ENCODE measurements around the gene PNRC1. TPM values are rescaled to one million over a fixed set of nuclear protein-coding genes. Genes with fewer than 3 reads are reported as not detected.
"Not testable (repeated sequence)": the region's sequence is repeated elsewhere in the genome, so short reads cannot be mapped to it uniquely, and the experiment has no call there.

Gene PNRC1
- polyA plus RNA-seq (ENCODE audit: low read depth in 6 of 6), result 100 to 1,000 TPM; 421 to 964 (median 760) TPM

- H3K4me1 Mint-ChIP-seq, result peaks cover 33 to 35% (median 33%) of the 10 kb centered on the region in 3 donors
- H3K36me3 Mint-ChIP-seq, result peaks cover 18 to 25% of the 10 kb centered on the region in 2 donors
- peak within 1 kb of the TSS; percentile 85 to 99 (median 95) for H3K4me3 Mint-ChIP-seq
- H3K27ac Mint-ChIP-seq, result peak within 1 kb of the TSS; percentile 95 to 99 (median 98)
- peak; percentile 100 for DNase-seq
- peak; percentile 69 to 70 for ATAC-seq (ENCODE audit: low read depth in 2 of 2)
- H3K27me3 Mint-ChIP-seq, result no peaks in the 10 kb centered on the region
- no peaks in the 10 kb centered on the region for H3K9me3 Mint-ChIP-seq
These were observed at the start of gene PNRC1 for GRCh38 chr6:89080281-89081128. PNRC1 (plus strand) TSS chr6:89080751; CDS start chr6:89080895, 144 bp downstream.

GRCh38 chr6:89032599-89032998 lies 48.0 kb upstream of the PNRC1 start:
- no peak for ATAC-seq (ENCODE audit: low read depth in 2 of 2)
- no peak for DNase-seq
- Mint-ChIP-seq H3K27ac (no peak overlapping the region), H3K4me1 (peaks cover 0 to 2% (median 0%) of the 10 kb centered on the region in 3 donors), H3K27me3 (peaks cover 0 to 3% (median 0%) of the 10 kb centered on the region in 3 donors), H3K4me3 (no peak overlapping the region), H3K9me3 (peaks cover under 1 to 16% (median 6%) of the 10 kb centered on the region in 7 donors), H3K36me3 (peaks cover 3 to 5% of the 10 kb centered on the region in 2 donors)

GRCh38 chr6:89033461-89033860 lies 47.1 kb upstream of the PNRC1 start:
- ATAC-seq (ENCODE audit: low read depth in 2 of 2) (no peak), DNase-seq (no peak)
- H3K27ac Mint-ChIP-seq, result no peak overlapping the region
- H3K36me3 Mint-ChIP-seq, result peaks cover under 1 to 11% of the 10 kb centered on the region in 2 donors
- H3K27me3 Mint-ChIP-seq, result peaks cover 2 to 3% (median 3%) of the 10 kb centered on the region in 3 donors
- peaks cover 0 to 2% (median 0%) of the 10 kb centered on the region in 3 donors for H3K4me1 Mint-ChIP-seq
- no peak overlapping the region for H3K4me3 Mint-ChIP-seq
- H3K9me3 Mint-ChIP-seq, result peaks cover 8 to 25% (median 13%) of the 10 kb centered on the region in 7 donors

- ATAC-seq (ENCODE audit: low read depth in 2 of 2); H3K4me3 Mint-ChIP-seq; H3K4me1 Mint-ChIP-seq; H3K27me3 Mint-ChIP-seq; DNase-seq: not testable (repeated sequence)
- peaks cover 7 to 18% of the 10 kb centered on the region in 2 donors for H3K36me3 Mint-ChIP-seq
- peaks cover 15 to 31% (median 19%) of the 10 kb centered on the region in 7 donors for H3K9me3 Mint-ChIP-seq
- peak overlapping the region in 1 of 6 donors; percentile 74 for H3K27ac Mint-ChIP-seq
These were observed 46.4 kb upstream of the PNRC1 start for GRCh38 chr6:89034116-89034515.

- Mint-ChIP-seq H3K9me3 (peaks cover 15 to 33% (median 22%) of the 10 kb centered on the region in 7 donors), H3K27ac (peak overlapping the region in 1 of 6 donors; percentile 74), H3K36me3 (peaks cover 8 to 20% of the 10 kb centered on the region in 2 donors), H3K27me3 (peaks cover 3 to 10% (median 8%) of the 10 kb centered on the region in 3 donors), H3K4me3 (no peak overlapping the region), H3K4me1 (peaks cover 0 to 2% (median 0%) of the 10 kb centered on the region in 3 donors)
- DNase-seq (no peak), ATAC-seq (ENCODE audit: low read depth in 2 of 2) (no peak)
These were observed 45.8 kb upstream of the PNRC1 start for GRCh38 chr6:89034586-89035251.

GRCh38 chr6:89035252-89036101 lies 45.1 kb upstream of the PNRC1 start:
- peaks cover 15 to 37% (median 22%) of the 10 kb centered on the region in 7 donors for H3K9me3 Mint-ChIP-seq
- no peak for DNase-seq
- H3K36me3 Mint-ChIP-seq, result peaks cover 8 to 21% of the 10 kb centered on the region in 2 donors
- no peak for ATAC-seq (ENCODE audit: low read depth in 2 of 2)
- H3K27me3 Mint-ChIP-seq, result peaks cover 3 to 10% (median 8%) of the 10 kb centered on the region in 3 donors
- no peak overlapping the region for H3K4me3 Mint-ChIP-seq
- H3K4me1 Mint-ChIP-seq, result peaks cover 0 to 2% (median 0%) of the 10 kb centered on the region in 3 donors
- H3K27ac Mint-ChIP-seq, result no peak overlapping the region

- peaks cover 3 to 10% (median 8%) of the 10 kb centered on the region in 3 donors for H3K27me3 Mint-ChIP-seq
- no peak overlapping the region for H3K27ac Mint-ChIP-seq
- no peak for ATAC-seq (ENCODE audit: low read depth in 2 of 2)
- H3K4me1 Mint-ChIP-seq, result peaks cover under 1 to 2% (median under 1%) of the 10 kb centered on the region in 3 donors
- no peak for DNase-seq
- peaks cover 8 to 28% of the 10 kb centered on the region in 2 donors for H3K36me3 Mint-ChIP-seq
- peaks cover 15 to 37% (median 22%) of the 10 kb centered on the region in 7 donors for H3K9me3 Mint-ChIP-seq
- no peak overlapping the region for H3K4me3 Mint-ChIP-seq
These were observed 43.2 kb upstream of the PNRC1 start for GRCh38 chr6:89037141-89037900.

- Mint-ChIP-seq H3K27me3 (peaks cover 3 to 10% (median 8%) of the 10 kb centered on the region in 3 donors), H3K27ac (peak overlapping the region in 1 of 6 donors; percentile 19), H3K9me3 (peaks cover 15 to 37% (median 22%) of the 10 kb centered on the region in 7 donors), H3K36me3 (peaks cover 8 to 28% of the 10 kb centered on the region in 2 donors)
- H3K4me1 Mint-ChIP-seq; DNase-seq; ATAC-seq (ENCODE audit: low read depth in 2 of 2); H3K4me3 Mint-ChIP-seq: not testable (repeated sequence)
These were observed 42.7 kb upstream of the PNRC1 start for GRCh38 chr6:89037901-89038293.

- peaks cover 0 to 10% (median 8%) of the 10 kb centered on the region in 3 donors for H3K27me3 Mint-ChIP-seq
- H3K4me3 Mint-ChIP-seq, result peak overlapping the region in 1 of 8 donors; percentile 58
- peaks cover 13 to 25% (median 17%) of the 10 kb centered on the region in 7 donors for H3K9me3 Mint-ChIP-seq
- H3K27ac Mint-ChIP-seq, result peak overlapping the region in 1 of 6 donors; percentile 5
- peaks cover 9 to 17% (median 14%) of the 10 kb centered on the region in 3 donors for H3K4me1 Mint-ChIP-seq
- H3K36me3 Mint-ChIP-seq, result peaks cover 8 to 24% of the 10 kb centered on the region in 2 donors
- ATAC-seq (ENCODE audit: low read depth in 2 of 2) (peak in 1 of 2 donors; percentile 30), DNase-seq (no peak)
These were observed 37.9 kb upstream of the PNRC1 start for GRCh38 chr6:89042664-89043063.

GRCh38 chr6:89044328-89045010 lies 36.1 kb upstream of the PNRC1 start:
- peaks cover 0 to 8% (median 2%) of the 10 kb centered on the region in 7 donors for H3K9me3 Mint-ChIP-seq
- H3K4me1 Mint-ChIP-seq, result peaks cover 9 to 17% (median 14%) of the 10 kb centered on the region in 3 donors
- no peaks in the 10 kb centered on the region for H3K27me3 Mint-ChIP-seq
- H3K27ac Mint-ChIP-seq, result no peak overlapping the region
- DNase-seq (no peak), ATAC-seq (ENCODE audit: low read depth in 2 of 2) (no peak)
- H3K4me3 Mint-ChIP-seq, result no peak overlapping the region
- H3K36me3 Mint-ChIP-seq, result peaks cover 0 to 8% of the 10 kb centered on the region in 2 donors

- ATAC-seq (ENCODE audit: low read depth in 2 of 2) (peak; percentile 30 to 59), DNase-seq (no peak)
- H3K9me3 Mint-ChIP-seq, result peaks cover 0 to 4% (median 0%) of the 10 kb centered on the region in 7 donors
- no peaks in the 10 kb centered on the region for H3K27me3 Mint-ChIP-seq
- H3K27ac Mint-ChIP-seq, result peak overlapping the region in 2 of 6 donors; percentile 63 to 78
- peak overlapping the region in 1 of 8 donors; percentile 29 for H3K4me3 Mint-ChIP-seq
- H3K36me3 Mint-ChIP-seq, result peaks cover 0 to 8% of the 10 kb centered on the region in 2 donors
- H3K4me1 Mint-ChIP-seq, result peaks cover 9 to 17% (median 14%) of the 10 kb centered on the region in 3 donors
These were observed 35.6 kb upstream of the PNRC1 start for GRCh38 chr6:89045011-89045387.
